ENCODE measurements around the gene GARIN5A.

DNA sequence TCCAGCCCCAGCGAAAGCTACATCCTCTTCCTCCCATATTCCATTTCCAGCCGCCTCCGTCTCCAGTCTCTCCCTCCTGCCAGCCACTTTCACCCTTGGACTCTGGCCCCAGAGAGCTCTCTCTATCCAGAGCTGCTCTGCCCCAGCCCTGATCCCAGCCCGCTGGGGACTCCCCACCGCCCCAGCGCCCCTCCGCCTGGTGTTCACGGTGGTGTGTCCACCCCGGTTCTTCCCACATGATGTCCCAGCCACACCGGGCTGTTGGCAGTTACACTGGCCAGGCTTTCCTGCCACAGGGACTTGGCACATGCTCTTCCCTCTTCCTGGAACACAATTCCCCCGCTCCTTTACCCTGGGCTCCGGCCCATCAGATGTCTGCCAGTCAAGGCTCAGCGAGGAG is 11.6 kb downstream of the GARIN5A start:
- TF ChIP-seq POLR2A (IDR thresholded peaks at IDR 0.05) = no peak
- no peak for TF ChIP-seq POLR2AphosphoS5 (IDR thresholded peaks at IDR 0.05; ENCODE audit: insufficient read depth in 1 of 2, low read depth in 1 of 2)
- TF ChIP-seq, protein P1, sequence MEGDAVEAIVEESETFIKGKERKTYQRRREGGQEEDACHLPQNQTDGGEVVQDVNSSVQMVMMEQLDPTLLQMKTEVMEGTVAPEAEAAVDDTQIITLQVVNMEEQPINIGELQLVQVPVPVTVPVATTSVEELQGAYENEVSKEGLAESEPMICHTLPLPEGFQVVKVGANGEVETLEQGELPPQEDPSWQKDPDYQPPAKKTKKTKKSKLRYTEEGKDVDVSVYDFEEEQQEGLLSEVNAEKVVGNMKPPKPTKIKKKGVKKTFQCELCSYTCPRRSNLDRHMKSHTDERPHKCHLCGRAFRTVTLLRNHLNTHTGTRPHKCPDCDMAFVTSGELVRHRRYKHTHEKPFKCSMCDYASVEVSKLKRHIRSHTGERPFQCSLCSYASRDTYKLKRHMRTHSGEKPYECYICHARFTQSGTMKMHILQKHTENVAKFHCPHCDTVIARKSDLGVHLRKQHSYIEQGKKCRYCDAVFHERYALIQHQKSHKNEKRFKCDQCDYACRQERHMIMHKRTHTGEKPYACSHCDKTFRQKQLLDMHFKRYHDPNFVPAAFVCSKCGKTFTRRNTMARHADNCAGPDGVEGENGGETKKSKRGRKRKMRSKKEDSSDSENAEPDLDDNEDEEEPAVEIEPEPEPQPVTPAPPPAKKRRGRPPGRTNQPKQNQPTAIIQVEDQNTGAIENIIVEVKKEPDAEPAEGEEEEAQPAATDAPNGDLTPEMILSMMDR (IDR thresholded peaks at IDR 0.05) = no peak
